Type B pancreatic cell (in vitro differentiated cells): ENCODE measurements around the gene RPL35. TPM values are rescaled to one million over a fixed set of nuclear protein-coding genes. Genes with fewer than 3 reads are reported as not detected.

Experiments
- DNase-seq: peaks from one replicate; pipeline ENCODE4 v3.0.0; 2021; ENCODE audit warnings: mixed read lengths; ENCODE audit not compliant: unreplicated experiment; ENCODE audit errors: extremely low spot score
- H3K27ac Mint-ChIP-seq: 2 replicates; pipeline ENCODE4 v1.8.0; 2021; ENCODE audit warnings: mild to moderate bottlenecking, mixed read lengths
- H3K27me3 Mint-ChIP-seq: 2 replicates; pipeline ENCODE4 v1.8.0; 2021; ENCODE audit warnings: mixed read lengths
- H3K36me3 Mint-ChIP-seq: 2 replicates; pipeline ENCODE4 v1.8.0; 2021; ENCODE audit warnings: mixed read lengths
- H3K4me1 Mint-ChIP-seq: one replicate; pipeline ENCODE4 v1.8.0; 2021; ENCODE audit warnings: mixed read lengths; ENCODE audit not compliant: unreplicated experiment
- H3K4me3 Mint-ChIP-seq: 2 replicates; pipeline ENCODE4 v1.8.0; 2021; ENCODE audit warnings: mild to moderate bottlenecking, mixed read lengths
- H3K9me3 Mint-ChIP-seq: 2 replicates; pipeline ENCODE4 v1.8.0; 2021; ENCODE audit warnings: mixed read lengths
- total RNA-seq: library from RNA; stranded (reverse); gene quantifications from 2 replicates; pipeline ENCODE4 v1.2.1, GENCODE V29; 2021; ENCODE audit warnings: low replicate concordance
- TF ChIP-seq, protein P1 (sequence below): fragments of 200-600 bp; sonication (generic); conservative IDR thresholded peaks from 2 replicates; pipeline ENCODE4 v1.5.0; 2021; ENCODE audit warnings: antibody characterized with exemption, mild to moderate bottlenecking

The RPL35 gene
- total RNA-seq, 1 donor from 2014 or later = 1,381 TPM

- TF ChIP-seq, protein P1, sequence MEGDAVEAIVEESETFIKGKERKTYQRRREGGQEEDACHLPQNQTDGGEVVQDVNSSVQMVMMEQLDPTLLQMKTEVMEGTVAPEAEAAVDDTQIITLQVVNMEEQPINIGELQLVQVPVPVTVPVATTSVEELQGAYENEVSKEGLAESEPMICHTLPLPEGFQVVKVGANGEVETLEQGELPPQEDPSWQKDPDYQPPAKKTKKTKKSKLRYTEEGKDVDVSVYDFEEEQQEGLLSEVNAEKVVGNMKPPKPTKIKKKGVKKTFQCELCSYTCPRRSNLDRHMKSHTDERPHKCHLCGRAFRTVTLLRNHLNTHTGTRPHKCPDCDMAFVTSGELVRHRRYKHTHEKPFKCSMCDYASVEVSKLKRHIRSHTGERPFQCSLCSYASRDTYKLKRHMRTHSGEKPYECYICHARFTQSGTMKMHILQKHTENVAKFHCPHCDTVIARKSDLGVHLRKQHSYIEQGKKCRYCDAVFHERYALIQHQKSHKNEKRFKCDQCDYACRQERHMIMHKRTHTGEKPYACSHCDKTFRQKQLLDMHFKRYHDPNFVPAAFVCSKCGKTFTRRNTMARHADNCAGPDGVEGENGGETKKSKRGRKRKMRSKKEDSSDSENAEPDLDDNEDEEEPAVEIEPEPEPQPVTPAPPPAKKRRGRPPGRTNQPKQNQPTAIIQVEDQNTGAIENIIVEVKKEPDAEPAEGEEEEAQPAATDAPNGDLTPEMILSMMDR = no peak
- no peaks in the 10 kb centered on the region for H3K27me3 Mint-ChIP-seq
- peaks cover 9% of the 10 kb centered on the region for H3K36me3 Mint-ChIP-seq
- H3K9me3 Mint-ChIP-seq = no peaks in the 10 kb centered on the region
- no peak for DNase-seq
- H3K4me3 Mint-ChIP-seq = peak overlapping the region; percentile 95
- peak overlapping the region; percentile 54 for H3K27ac Mint-ChIP-seq
- H3K4me1 Mint-ChIP-seq = peaks cover 16% of the 10 kb centered on the region
These were observed 1.8 kb downstream of the RPL35 start for GRCh38 chr9:124859803-124860581.

DNA sequence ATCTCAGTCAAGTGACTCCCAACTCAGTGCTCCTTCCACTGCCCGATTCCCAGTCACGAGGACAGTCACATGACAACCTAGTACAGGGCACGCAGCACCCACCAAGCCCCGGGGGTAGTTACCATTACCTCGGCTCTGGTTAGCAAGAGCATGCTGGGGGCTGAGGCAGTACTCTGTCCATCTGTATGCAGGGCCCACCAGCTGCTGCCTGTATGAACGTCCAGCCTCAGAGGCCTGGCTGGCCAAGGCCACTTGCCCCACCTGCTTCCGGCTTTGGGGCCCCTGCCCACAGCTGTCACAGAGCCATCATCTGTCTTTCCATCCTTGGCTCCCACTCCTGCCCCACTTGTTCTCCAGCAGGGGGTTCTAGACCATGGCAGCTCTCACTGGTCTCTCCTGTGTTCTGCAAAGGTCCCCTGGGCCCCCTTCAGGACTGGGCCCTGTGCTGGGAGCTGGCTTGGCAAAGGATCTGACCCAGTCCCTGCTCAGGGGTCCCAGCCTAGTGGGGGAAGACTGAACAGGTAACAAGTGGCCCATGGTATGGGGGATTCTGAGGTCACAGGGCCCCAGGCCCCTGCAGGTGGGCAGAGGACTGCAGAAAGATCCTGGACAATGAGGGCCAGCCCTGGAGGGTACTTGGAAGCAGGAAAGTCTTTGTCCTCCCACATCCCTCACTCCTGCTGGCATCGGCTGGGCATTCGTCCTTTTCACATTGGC is 3.3 kb downstream of the RPL35 start:
- TF ChIP-seq, protein P1 = no peak
- H3K9me3 Mint-ChIP-seq = no peaks in the 10 kb centered on the region
- H3K4me3 Mint-ChIP-seq = peak overlapping the region; percentile 28
- peaks cover 9% of the 10 kb centered on the region for H3K36me3 Mint-ChIP-seq
- H3K27me3 Mint-ChIP-seq = no peaks in the 10 kb centered on the region
- peaks cover 15% of the 10 kb centered on the region for H3K4me1 Mint-ChIP-seq
- H3K27ac Mint-ChIP-seq = no peak overlapping the region
- no peak for DNase-seq

GRCh38 chr9:124857533-124858162 is 4.1 kb downstream of the RPL35 start:
- Mint-ChIP-seq H3K4me1 (peaks cover 15% of the 10 kb centered on the region), H3K27ac (peak overlapping the region; percentile 11), H3K36me3 (peaks cover 9% of the 10 kb centered on the region), H3K9me3 (no peaks in the 10 kb centered on the region), H3K4me3 (peak overlapping the region; percentile 34), H3K27me3 (peaks cover 2% of the 10 kb centered on the region)
- TF ChIP-seq, protein P1 = no peak
- no peak for DNase-seq

DNA sequence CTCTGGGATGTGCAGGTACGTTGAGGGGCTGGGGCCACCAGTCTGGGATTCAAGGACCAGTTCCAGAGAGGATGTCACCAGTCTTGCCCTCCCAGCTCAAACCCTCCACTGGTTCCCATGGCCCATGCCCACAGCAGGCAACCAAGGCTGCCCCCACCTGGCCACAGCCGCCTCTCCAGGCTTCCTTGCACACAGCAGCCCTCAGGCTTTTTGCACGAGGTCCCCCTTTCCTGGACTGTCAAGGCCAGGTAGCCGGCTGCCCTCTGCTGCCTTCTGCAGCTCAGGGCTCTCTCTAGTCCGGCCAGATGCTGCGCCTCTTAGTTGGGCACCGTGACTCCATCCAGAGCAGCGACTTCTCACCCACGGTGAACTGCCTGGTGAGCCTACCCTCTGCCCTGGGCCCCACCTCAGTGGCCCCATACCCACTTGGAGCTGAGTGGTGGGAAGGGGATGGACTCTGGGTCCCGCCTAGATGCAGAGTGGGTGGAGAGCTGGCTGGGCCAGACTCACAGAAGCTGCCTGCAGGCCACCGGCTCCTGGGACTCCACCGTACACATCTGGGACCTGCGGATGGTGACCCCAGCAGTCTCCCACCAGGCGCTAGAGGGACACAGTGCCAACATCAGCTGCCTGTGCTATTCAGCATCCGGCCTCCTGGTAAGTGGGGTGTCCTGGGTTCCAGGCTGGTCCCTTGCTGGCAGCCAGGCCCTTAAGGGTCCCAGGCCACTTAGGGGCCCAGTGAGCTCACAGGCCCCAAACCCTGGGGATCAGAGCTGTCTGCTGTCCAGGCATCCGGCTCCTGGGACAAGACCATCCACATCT is 5.6 kb downstream of the RPL35 start:
- Mint-ChIP-seq H3K27ac (no peak overlapping the region), H3K36me3 (peaks cover 7% of the 10 kb centered on the region), H3K4me3 (peak overlapping the region; percentile 36), H3K27me3 (peaks cover 3% of the 10 kb centered on the region), H3K9me3 (no peaks in the 10 kb centered on the region), H3K4me1 (peaks cover 13% of the 10 kb centered on the region)
- TF ChIP-seq, protein P1 = peak; percentile 46
- no peak for DNase-seq

DNA sequence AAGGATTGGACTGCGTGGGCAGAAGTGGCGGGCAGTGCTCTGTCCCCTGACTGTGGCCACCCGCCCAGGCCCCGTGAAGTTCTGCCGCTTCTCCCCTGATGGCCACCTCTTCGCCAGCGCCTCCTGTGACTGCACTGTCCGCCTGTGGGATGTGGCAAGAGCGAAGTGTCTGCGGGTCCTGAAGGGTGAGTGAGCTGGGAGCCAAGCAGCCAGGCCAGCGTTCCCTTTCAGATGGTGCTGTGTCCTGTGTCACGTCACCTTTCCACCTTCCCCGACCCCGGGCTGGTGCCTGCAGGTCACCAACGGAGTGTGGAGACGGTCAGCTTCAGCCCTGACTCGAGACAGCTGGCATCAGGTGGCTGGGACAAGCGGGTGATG is 6.2 kb downstream of the RPL35 start:
- TF ChIP-seq, protein P1 = no peak
- Mint-ChIP-seq H3K36me3 (peaks cover 6% of the 10 kb centered on the region), H3K27me3 (peaks cover 3% of the 10 kb centered on the region), H3K27ac (no peak overlapping the region), H3K4me3 (no peak overlapping the region), H3K4me1 (peaks cover 16% of the 10 kb centered on the region), H3K9me3 (no peaks in the 10 kb centered on the region)
- no peak for DNase-seq
